ENCODE results near the gene C16orf87. TPM values are rescaled to one million over a fixed set of nuclear protein-coding genes. Genes with fewer than 3 reads are reported as not detected.

Gene C16orf87
- total RNA-seq, 1 experiment from 2014 or later: 7.8 TPM

DNA sequence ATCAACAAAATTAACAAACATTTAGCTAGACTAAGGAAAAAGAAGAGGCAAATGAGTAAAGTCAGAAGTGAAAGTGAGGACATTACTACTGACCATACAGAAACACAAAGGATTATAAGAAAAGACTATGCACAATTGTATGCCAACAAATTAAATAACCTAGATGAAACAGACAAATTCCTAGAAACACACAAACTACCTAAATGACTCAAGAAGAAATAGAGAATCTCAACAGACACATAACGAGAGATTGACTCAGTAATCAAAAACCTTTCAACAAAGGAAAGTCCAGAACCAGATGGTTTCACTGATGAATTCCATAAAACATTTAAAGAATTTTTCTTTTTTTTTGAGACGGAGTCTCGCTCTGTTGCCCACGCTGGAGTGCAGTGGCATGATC, 47.2 kb downstream of the C16orf87 start:
- no peaks in the 10 kb centered on the region for H3F3A ChIP-seq (ENCODE audit: insufficient read depth, low read depth)
- no TSS peak for BruUV-seq (replicated peaks)
- H3K4me2 ChIP-seq: no peak overlapping the region
- H3K9me3 ChIP-seq (ENCODE audit: insufficient read depth, low read depth): no peaks in the 10 kb centered on the region
- no peaks in the 10 kb centered on the region for H3K27me3 ChIP-seq (ENCODE audit: insufficient read depth, low read depth)
- H4K20me1 ChIP-seq (ENCODE audit: insufficient read depth): no peaks in the 10 kb centered on the region
- no peak for DNase-seq
- H3K27ac ChIP-seq: no peak overlapping the region
- no peaks in the 10 kb centered on the region for H3K79me2 ChIP-seq (ENCODE audit: low read depth)
- no peaks in the 10 kb centered on the region for H3K4me1 ChIP-seq (replicated peaks; ENCODE audit: insufficient read depth)
- intact Hi-C loops (cut with micrococcal nuclease; ENCODE audit: unreplicated experiment): no loop called here
- CTCF ChIA-PET: no interaction called here
- 0 out of 2 replicates have a peak, but pooled peaks cover 4% of the 10 kb centered on the region for H3K9me2 ChIP-seq (ENCODE audit: insufficient read depth)
- no peak for TF ChIP-seq EZH2 (IDR thresholded peaks at IDR 0.05; ENCODE audit: low read depth)
- no peak for TF ChIP-seq CTCF (conservative IDR thresholded peaks at IDR 0.05)
- POLR2A ChIA-PET (ENCODE audit: unreplicated experiment): no interaction called here
- H3K36me3 ChIP-seq (ENCODE audit: low read depth): no peaks in the 10 kb centered on the region
- no peak overlapping the region for H3K4me3 ChIP-seq
- H2AFZ ChIP-seq: no peak overlapping the region

DNA sequence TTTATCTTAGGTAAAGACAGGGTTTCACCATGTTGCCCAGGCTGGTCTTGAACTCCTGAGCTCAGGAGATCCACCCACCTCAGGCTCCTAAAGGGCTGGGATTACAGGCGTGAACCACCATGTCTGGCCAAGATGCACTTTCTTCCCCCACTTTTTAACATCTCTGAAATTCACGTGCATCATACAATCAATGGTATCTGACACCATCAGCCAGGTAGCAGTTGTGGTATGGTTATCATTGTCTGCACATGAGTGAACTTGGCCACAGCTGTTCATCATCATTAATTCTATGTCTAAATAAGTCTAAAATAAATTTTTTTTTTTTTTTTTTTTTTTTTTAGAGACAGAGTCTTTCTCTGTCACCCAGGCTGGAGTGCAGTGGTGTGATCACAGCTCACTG, 48.7 kb downstream of the C16orf87 start:
- TF ChIP-seq CTCF (conservative IDR thresholded peaks at IDR 0.05) (no peak), EZH2 (IDR thresholded peaks at IDR 0.05; ENCODE audit: low read depth) (no peak)
- Histone ChIP-seq H3K4me1 (replicated peaks; ENCODE audit: insufficient read depth) (no peaks in the 10 kb centered on the region), H3K9me2 (ENCODE audit: insufficient read depth) (0 out of 2 replicates have a peak, but pooled peaks cover 4% of the 10 kb centered on the region), H2AFZ (no peak overlapping the region), H3K4me3 (no peak overlapping the region), H3K27me3 (ENCODE audit: insufficient read depth, low read depth) (no peaks in the 10 kb centered on the region), H3K36me3 (ENCODE audit: low read depth) (no peaks in the 10 kb centered on the region), H3F3A (ENCODE audit: insufficient read depth, low read depth) (no peaks in the 10 kb centered on the region), H3K4me2 (no peak overlapping the region), H3K79me2 (ENCODE audit: low read depth) (no peaks in the 10 kb centered on the region), H3K27ac (no peak overlapping the region), H3K9me3 (ENCODE audit: insufficient read depth, low read depth) (no peaks in the 10 kb centered on the region), H4K20me1 (ENCODE audit: insufficient read depth) (no peaks in the 10 kb centered on the region)
- no TSS peak for BruUV-seq (replicated peaks)
- intact Hi-C loops (cut with micrococcal nuclease; ENCODE audit: unreplicated experiment): no loop called here
- ChIA-PET CTCF (no interaction called here), POLR2A (ENCODE audit: unreplicated experiment) (no interaction called here)
- DNase-seq: no peak

DNA sequence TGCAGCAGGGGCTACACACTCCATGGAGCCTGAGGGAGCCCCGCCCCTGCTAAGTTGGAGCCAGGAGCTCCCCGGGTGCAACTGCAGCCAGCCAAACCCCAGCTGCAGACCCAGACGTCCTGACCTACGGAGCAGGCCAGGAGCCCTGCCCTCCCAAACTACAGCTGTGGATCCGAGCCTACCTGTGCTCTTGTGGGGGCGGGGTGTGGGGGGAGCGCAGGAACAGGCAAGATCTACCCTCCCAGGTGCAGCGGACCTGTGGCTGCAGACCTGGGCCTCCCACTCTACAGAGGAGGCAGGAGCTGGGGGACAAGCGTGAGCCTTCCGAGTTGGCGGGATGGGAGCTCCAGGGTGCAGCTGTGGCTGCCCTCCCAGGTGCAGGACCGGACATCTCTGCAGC, 53.2 kb downstream of the C16orf87 start:
- TF ChIP-seq EZH2 (IDR thresholded peaks at IDR 0.05; ENCODE audit: low read depth): no peak
- TF ChIP-seq CTCF (conservative IDR thresholded peaks at IDR 0.05): no peak
- H3K9me3 ChIP-seq (ENCODE audit: insufficient read depth, low read depth): no peaks in the 10 kb centered on the region
- H3K36me3 ChIP-seq (ENCODE audit: low read depth): no peaks in the 10 kb centered on the region
- no peak overlapping the region for H2AFZ ChIP-seq
- CTCF ChIA-PET: interaction anchor here (0.7 kb wide), 1 partner anchor 105 kb away, joined by 3 read pairs; no protein-coding TSS in a partner anchor
- no peaks in the 10 kb centered on the region for H3K9me2 ChIP-seq (ENCODE audit: insufficient read depth)
- no peak overlapping the region for H3K4me2 ChIP-seq
- POLR2A ChIA-PET (ENCODE audit: unreplicated experiment): no interaction called here
- no peaks in the 10 kb centered on the region for H3K27me3 ChIP-seq (ENCODE audit: insufficient read depth, low read depth)
- H3K79me2 ChIP-seq (ENCODE audit: low read depth): no peaks in the 10 kb centered on the region
- no peaks in the 10 kb centered on the region for H3F3A ChIP-seq (ENCODE audit: insufficient read depth, low read depth)
- no TSS peak for BruUV-seq (replicated peaks)
- intact Hi-C loops (cut with micrococcal nuclease; ENCODE audit: unreplicated experiment): no loop called here
- H3K4me3 ChIP-seq: no peak overlapping the region
- H3K27ac ChIP-seq: no peak overlapping the region
- H3K4me1 ChIP-seq (replicated peaks; ENCODE audit: insufficient read depth): no peaks in the 10 kb centered on the region
- no peaks in the 10 kb centered on the region for H4K20me1 ChIP-seq (ENCODE audit: insufficient read depth)
- no peak for DNase-seq

All from PC-9 (cell line).